AG04449 (cell line): ENCODE results near the gene CTNNBIP1.
"Not testable (repeated sequence)": the region's sequence is repeated elsewhere in the genome, so short reads cannot be mapped to it uniquely, and the experiment has no call there.

Experiments
- CTCF ChIA-PET: fragments of 350-600 bp; formaldehyde crosslinking; extraction: SDS; loops from one replicate; lab custom pipeline; 2021; ENCODE audit warnings: antibody characterized with exemption; lab: Yijun Ruan, JAX
- POLR2A ChIA-PET: fragments of 400-600, 350-600 bp; formaldehyde crosslinking; extraction: SDS; loops from one replicate; lab custom pipeline; 2020; ENCODE audit warnings: antibody characterized with exemption, inconsistent platforms; lab: Yijun Ruan, JAX
- DNase-seq: peaks from one replicate; pipeline ENCODE4 v3.0.0-alpha.2; 2010; ENCODE audit warnings: low read depth, low spot score
- H3K4me3 ChIP-seq: 2 replicates; pipeline ENCODE4 v1.5.1; 2011; ENCODE audit warnings: low read depth, mild to moderate bottlenecking, control low read depth, low read length
- CTCF ChIP-seq: IDR thresholded peaks from one replicate; pipeline ENCODE4 v1.5.1; 2011; ENCODE audit warnings: mild to moderate bottlenecking, moderate library complexity, low read length, control low read depth, inconsistent platforms; ENCODE audit not compliant: insufficient read depth; ENCODE audit errors: missing control alignments

CTNNBIP1 gene

DNA sequence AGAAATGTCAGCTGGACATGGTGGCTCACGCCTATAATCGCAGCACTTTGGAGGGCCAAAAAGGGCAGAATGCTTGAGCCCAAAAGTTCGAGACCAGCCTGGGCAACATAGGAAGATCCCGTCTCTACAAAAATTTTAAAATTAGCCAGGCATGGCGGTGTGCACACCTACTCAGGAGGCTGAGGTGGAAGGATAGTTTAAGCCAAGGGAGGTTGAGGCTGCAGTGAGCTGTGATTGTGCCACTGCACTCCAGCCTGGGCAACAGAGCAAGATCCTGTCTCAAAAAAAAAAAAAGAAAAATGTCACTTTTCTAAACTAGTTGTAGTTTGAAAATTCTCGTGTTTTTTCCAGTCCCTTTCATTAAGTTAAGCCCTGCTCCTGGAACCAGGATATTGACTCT is 95.5 kb downstream of the CTNNBIP1 start:
- no peak for DNase-seq
- TF ChIP-seq CTCF, result no peak
- ChIA-PET POLR2A (no interaction called here), CTCF (interaction anchor here (1.1 kb wide), 1 partner anchor 12 kb away, joined by 5 read pairs; no protein-coding TSS in a partner anchor)
- no peak overlapping the region for H3K4me3 ChIP-seq

GRCh38 chr1:9811239-9811966 is 98.7 kb downstream of the CTNNBIP1 start:
- CTCF ChIA-PET, result no interaction called here
- DNase-seq, result no peak
- TF ChIP-seq CTCF, result no peak
- POLR2A ChIA-PET, result no interaction called here
- H3K4me3 ChIP-seq, result no peak overlapping the region

DNA sequence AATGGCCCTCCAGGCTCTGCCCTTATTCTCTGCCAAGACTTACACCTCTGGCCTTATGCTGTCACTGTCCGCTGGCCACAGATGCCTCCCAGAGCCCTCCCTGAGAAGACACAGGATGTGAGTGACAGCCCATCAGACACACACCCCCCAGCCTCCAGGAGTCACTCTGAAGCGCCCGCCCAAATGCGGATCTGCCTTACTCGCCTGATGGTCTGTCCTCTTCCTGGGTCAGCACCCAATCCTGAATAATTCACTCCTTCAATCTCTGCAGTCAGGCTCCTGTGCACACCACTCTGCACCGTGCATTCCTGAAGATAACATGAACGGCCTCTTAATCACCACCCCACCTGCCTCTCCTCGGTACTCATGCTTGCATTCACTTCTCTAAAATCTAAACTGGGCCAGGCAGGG is 101.0 kb downstream of the CTNNBIP1 start:
- TF ChIP-seq CTCF, result no peak
- H3K4me3 ChIP-seq, result no peak overlapping the region
- ChIA-PET POLR2A (no interaction called here), CTCF (no interaction called here)
- no peak for DNase-seq

DNA sequence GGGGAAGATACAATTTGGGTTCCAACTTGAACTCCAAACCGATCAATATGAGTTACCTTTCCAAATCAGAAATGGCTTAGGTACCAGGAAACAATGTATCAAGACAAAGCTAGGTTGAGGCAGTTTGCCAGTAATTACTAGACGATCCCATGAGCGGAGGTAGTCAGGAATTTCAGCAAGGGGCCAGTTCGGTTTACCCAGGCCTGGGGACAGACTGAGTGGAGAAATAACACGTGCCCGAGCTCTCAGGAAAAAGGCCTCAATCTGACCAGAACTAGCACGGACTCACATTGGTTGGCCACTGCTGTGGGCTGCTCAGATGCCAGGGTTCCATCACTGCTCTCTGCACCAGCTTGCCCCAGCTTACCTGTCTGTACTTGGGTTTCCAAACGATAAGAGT is 101.6 kb downstream of the CTNNBIP1 start:
- no peak for DNase-seq
- CTCF ChIA-PET, result interaction anchor here (1.1 kb wide), 1 partner anchor 83 kb away, joined by 3 read pairs; no protein-coding TSS in a partner anchor
- no peak overlapping the region for H3K4me3 ChIP-seq
- POLR2A ChIA-PET, result no interaction called here
- TF ChIP-seq CTCF, result no peak

DNA sequence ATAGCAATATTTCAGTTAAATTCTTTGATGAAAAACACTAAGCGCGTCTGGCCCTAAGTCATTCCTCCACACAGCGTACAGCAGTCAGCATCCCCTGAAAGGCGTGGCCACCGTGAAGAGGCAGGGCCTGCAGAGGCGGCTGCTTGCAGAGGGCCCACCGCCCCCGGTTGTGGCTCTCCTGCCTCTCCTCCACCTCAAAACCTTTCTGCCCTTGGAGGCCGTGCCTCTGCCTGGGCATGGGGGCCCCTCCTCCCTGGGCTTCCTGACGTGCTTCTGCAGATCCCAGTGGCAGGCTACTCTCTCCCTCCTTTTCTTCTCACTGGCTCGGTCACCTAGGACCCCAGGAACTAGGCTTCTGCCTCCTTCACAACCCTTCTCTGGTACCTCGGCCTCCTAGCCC is 102.5 kb downstream of the CTNNBIP1 start:
- no peak for DNase-seq
- TF ChIP-seq CTCF, result no peak
- ChIA-PET CTCF (interaction anchor here (1.1 kb wide), 1 partner anchor 82 kb away, joined by 3 read pairs; no protein-coding TSS in a partner anchor), POLR2A (no interaction called here)
- no peak overlapping the region for H3K4me3 ChIP-seq

GRCh38 chr1:9805972-9806371 is 104.1 kb downstream of the CTNNBIP1 start:
- POLR2A ChIA-PET, DNase-seq, H3K4me3 ChIP-seq: not testable (repeated sequence)
- CTCF ChIA-PET, result interaction anchor here (1.4 kb wide), 1 partner anchor 22 kb away, joined by 5 read pairs; no protein-coding TSS in a partner anchor
